Embryonic facial prominence (tissue), 1 donor: ENCODE results near the gene HLA-DMB.
"Not testable (repeated sequence)": the region's sequence is repeated elsewhere in the genome, so short reads cannot be mapped to it uniquely, and the experiment has no call there.

Experiments used
- DNase-seq: peaks from one replicate; pipeline ENCODE4 v3.0.0-alpha.2; 2016; ENCODE audit errors: extremely low spot score

HLA-DMB gene

GRCh38 chr6:32950010-32950409 is 9.2 kb upstream of the HLA-DMB start:
- DNase-seq = no peak

- no peak for DNase-seq
These were observed 8.3 kb upstream of the HLA-DMB start for GRCh38 chr6:32949113-32949512.

- DNase-seq = no peak
These were observed 7.0 kb upstream of the HLA-DMB start for GRCh38 chr6:32947552-32948465.

GRCh38 chr6:32946893-32947292 is 6.1 kb upstream of the HLA-DMB start:
- no peak for DNase-seq

- DNase-seq = no peak
These were observed 5.1 kb upstream of the HLA-DMB start for GRCh38 chr6:32945953-32946352.

- DNase-seq = no peak
These were observed 4.4 kb upstream of the HLA-DMB start for GRCh38 chr6:32945108-32945760.

GRCh38 chr6:32943864-32944649 is 3.2 kb upstream of the HLA-DMB start:
- DNase-seq = no peak

- DNase-seq = not testable (repeated sequence)
These were observed 1.8 kb upstream of the HLA-DMB start for GRCh38 chr6:32942555-32943123.

GRCh38 chr6:32941214-32941768 is 463 bp upstream of the HLA-DMB start:
- no peak for DNase-seq

- no peak for DNase-seq
These were observed 2.3 kb downstream of the HLA-DMB start for GRCh38 chr6:32938494-32938893.

- no peak for DNase-seq
These were observed 3.6 kb downstream of the HLA-DMB start for GRCh38 chr6:32937230-32937633.

- no peak for DNase-seq
These were observed 4.3 kb downstream of the HLA-DMB start for GRCh38 chr6:32936239-32937152.

- DNase-seq = no peak
These were observed 5.1 kb downstream of the HLA-DMB start for GRCh38 chr6:32935551-32936238.

GRCh38 chr6:32933661-32934085 is 7.2 kb downstream of the HLA-DMB start:
- no peak for DNase-seq

GRCh38 chr6:32932132-32932868 is 8.5 kb downstream of the HLA-DMB start:
- no peak for DNase-seq

- DNase-seq = no peak
These were observed 9.6 kb downstream of the HLA-DMB start for GRCh38 chr6:32931211-32931610.

- no peak for DNase-seq
These were observed 18.7 kb downstream of the HLA-DMB start for GRCh38 chr6:32922083-32922482.

- no peak for DNase-seq
These were observed 20.1 kb downstream of the HLA-DMB start for GRCh38 chr6:32920715-32921114.

GRCh38 chr6:32912951-32913350 is 27.9 kb downstream of the HLA-DMB start:
- no peak for DNase-seq
